Heart left ventricle (tissue), 16 donors: ENCODE data around the gene MTX3. TPM values are rescaled to one million over a fixed set of nuclear protein-coding genes. Genes with fewer than 3 reads are reported as not detected.

ENCODE experiments used
- ATAC-seq, 4 donors: fragments of 200-7000 bp; cut with Tn5 transposase; one replicate each; pipeline ENCODE4 v1.9.1; 2020 to 2022; ENCODE audit warnings: moderate library complexity in 4 of 4, mild to moderate bottlenecking in 3 of 4, moderate number of reproducible peaks in 1 of 4
- DNase-seq, 5 donors: peaks; one replicate each; pipeline ENCODE4 v3.0.0-alpha.2; 2020
- H3K27ac ChIP-seq, 12 donors: fragments of 200-600 bp; sonication (generic) in 4 of 12; one replicate each; pipeline versions ENCODE4 v1.5.0 to v1.8.0; 2016 to 2022; ENCODE audit warnings: mild to moderate bottlenecking in 2 of 12
- H3K27me3 ChIP-seq, 9 donors: fragments of 200-600 bp; sonication (generic) in 2 of 9; one replicate each; pipeline versions ENCODE4 v1.5.1 to v1.8.0; 2016 to 2022; ENCODE audit warnings: mild to moderate bottlenecking in 3 of 9
- H3K36me3 ChIP-seq, 9 donors: fragments of 200-600 bp; sonication (generic) in 2 of 9; one replicate each; pipeline versions ENCODE4 v1.5.0 to v1.8.0; 2018 to 2022; ENCODE audit warnings: mild to moderate bottlenecking in 2 of 9
- H3K4me1 ChIP-seq, 12 donors: fragments of 200-600 bp; sonication (generic) in 4 of 12; one replicate each; pipeline versions ENCODE4 v1.5.0 to v1.8.0; 2016 to 2022; ENCODE audit warnings: mild to moderate bottlenecking in 3 of 12
- H3K4me3 ChIP-seq, 12 donors: fragments of 200-600 bp; sonication (generic) in 4 of 12; one replicate each; pipeline versions ENCODE4 v1.5.0 to v1.8.0; 2017 to 2022; ENCODE audit warnings: mild to moderate bottlenecking in 9 of 12, moderate library complexity in 4 of 12
- H3K9me3 ChIP-seq, 12 donors: fragments of 200-600 bp; sonication (generic) in 4 of 12; one replicate each; pipeline versions ENCODE4 v1.5.0 to v1.8.0; 2016 to 2022; ENCODE audit warnings: mild to moderate bottlenecking in 1 of 12
- CTCF ChIP-seq, 12 donors: fragments of 200-600 bp; sonication (generic) in 4 of 12; IDR thresholded peaks; one replicate each; pipeline versions ENCODE4 v1.5.0 to v1.8.0; 2018 to 2022; ENCODE audit warnings: antibody characterized with exemption in 12 of 12, mild to moderate bottlenecking in 5 of 12
- POLR2A ChIP-seq, 2 donors: fragments of 450-650 bp; IDR thresholded peaks; one replicate each; pipeline ENCODE4 v1.6.1; 2017; ENCODE audit warnings: antibody characterized with exemption in 2 of 2, mild to moderate bottlenecking in 2 of 2, moderate library complexity in 2 of 2
- WGBS, 4 donors: extraction: QIAGEN DNeasy Blood & Tissue Kit in 2 of 4; methylation state at CpG; one replicate each; pipeline versions ENCODE4 v1.1.5 to v1.1.7; 2013 to 2018; 5-methylcytosine and 5-hydroxymethylcytosine counted together
- intact Hi-C, 10 donors: fragments of 100-400 bp; cut with DNase I; formaldehyde crosslinking; loops; one replicate each; pipeline versions ENCODE4 v1.11.1 to v1.14.2; 2022
- polyA plus RNA-seq, 2 donors: library from polyadenylated mRNA; stranded (reverse); fragments of 200-250 nt; gene quantifications; one replicate each; pipeline ENCODE4 v1.2.3, GENCODE V29; 2013
- total RNA-seq, 9 donors: library from RNA; depleted of rRNA in 2 of 9; stranded (reverse); fragments of >200 nt in 2 of 9; fragmentation: NEBNext Ultra II Directional in 3 of 9; extraction: Animal tissue kit (Norgen Biotek cat#: 25700) in 3 of 9; gene quantifications; one replicate each; pipeline versions ENCODE4 v1.1.0 to v1.2.4, GENCODE V29; 2016 to 2023
- donor health status: ischemic (EF 13 %, LVEDD 7.1; RV severe dilation, severe dysfunction).
- donor health status: healthy with polysubstance abuse.
- donor health status: DM: no; HTN: yes; CAD: no.
- donor health status: DM: no; HTN: no; CAD: no.
- donor health status: ischemic (EF 25% LVEDD 6.9; RV normal size, moderate dysfunction).
- donor health status: ischemic (EF 25% LVEDD 5.7; RV mildly dilated, moderate dysfunction).
- donor health status: healthy.
- donor health status: DM: yes; HTN: yes; CAD: no.
- donor health status: ischemic (EF 35%, LVEDD 5.7; RV mildly dilated, moderate dysfunction).
- donor health status: nonischemic (EF 11% LVEDD 7.7; RV severe dilation, severe dysfunction).
- donor health status: DM: yes; HTN: yes; CAD: no.
- donor health status: PGD.
- donor health status: ischemic (EF 29% LVEDD 5.4; RV normal size, mild dysfunction).
- donor health status: nonischemic (EF 23%, LVEDD 6.1; RV moderate dilation, normal function).

The MTX3 gene
- total and polyA plus RNA-seq, 11 donors = 4.2 to 14.4 (median 11.8) TPM

DNA sequence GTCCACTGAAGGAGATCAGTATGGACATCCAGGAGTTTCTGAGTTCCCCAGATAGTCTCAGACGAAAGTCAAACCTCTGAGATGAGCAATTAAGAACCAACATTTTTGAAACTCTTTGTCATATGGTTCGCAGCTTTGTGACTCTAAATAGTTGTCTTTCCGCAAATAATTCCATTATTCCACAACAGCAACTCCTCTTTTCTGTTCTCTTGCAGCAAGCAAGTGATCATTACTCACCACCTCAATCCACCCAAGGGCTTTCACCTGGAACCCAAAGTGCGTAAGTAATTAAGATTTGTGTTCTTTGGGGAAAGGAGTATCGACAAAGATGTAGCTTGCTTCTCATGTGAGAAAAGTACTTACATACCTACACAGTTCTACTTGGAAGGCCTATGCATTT is 15.6 kb downstream of the MTX3 start:
- Histone ChIP-seq H3K27ac (peak overlapping the region in 3 of 12 donors; percentile 40 to 57 (median 53)), H3K4me1 (peaks cover 0 to 12% (median 0%) of the 10 kb centered on the region in 12 donors), H3K27me3 (no peaks in the 10 kb centered on the region), H3K4me3 (no peak overlapping the region), H3K9me3 (no peaks in the 10 kb centered on the region), H3K36me3 (peaks cover 0 to 48% (median 35%) of the 10 kb centered on the region in 9 donors)
- DNase-seq (no peak), ATAC-seq (no peak)
- WGBS, 4 donors = 97 to 99% (median 98%) methylated on average over 5 of the region's 5 CpGs
- TF ChIP-seq CTCF (IDR thresholded peaks at IDR 0.05) (no peak), POLR2A (IDR thresholded peaks at IDR 0.05) (no peak)
- intact Hi-C loops = loop anchor here in 1 of 10 donors (10.0 kb wide), 1 partner anchor 101 kb away; no protein-coding TSS in a partner anchor

DNA sequence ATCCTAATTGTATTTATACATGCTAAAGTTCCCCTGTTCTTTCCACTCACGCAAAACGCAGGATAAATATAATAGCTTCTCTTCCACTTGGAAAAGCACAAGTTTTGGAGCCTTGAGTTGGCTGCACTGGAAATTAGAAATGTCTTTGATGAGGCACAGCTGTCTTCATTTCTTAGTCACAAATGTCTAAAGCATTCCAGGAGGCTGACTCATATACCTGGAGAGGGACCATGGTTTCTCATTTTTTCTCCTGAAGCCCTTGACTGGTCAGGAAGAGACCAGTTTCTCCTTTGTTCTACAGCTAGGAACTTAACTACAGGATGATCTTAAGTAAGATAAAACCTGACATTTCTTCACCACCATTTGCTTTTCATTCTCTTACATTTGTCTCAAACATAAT is 16.2 kb downstream of the MTX3 start:
- Histone ChIP-seq H3K36me3 (peaks cover 0 to 44% (median 30%) of the 10 kb centered on the region in 9 donors), H3K4me1 (peaks cover 0 to 12% (median 0%) of the 10 kb centered on the region in 12 donors), H3K9me3 (no peaks in the 10 kb centered on the region), H3K27me3 (no peaks in the 10 kb centered on the region), H3K4me3 (no peak overlapping the region), H3K27ac (peak overlapping the region in 3 of 12 donors; percentile 40 to 57 (median 53))
- peak; percentile 38 to 78 (median 60) for ATAC-seq
- TF ChIP-seq CTCF (IDR thresholded peaks at IDR 0.05) = no peak
- no peak for TF ChIP-seq POLR2A (IDR thresholded peaks at IDR 0.05)
- no peak for DNase-seq
- intact Hi-C loops = loop anchor here in 2 of 10 donors (5.0 to 10.0 kb wide), 2 partner anchors 98 to 100 kb away; no protein-coding TSS in a partner anchor
- 69 to 82% (median 80%) methylated on average over 2 of the region's 2 CpGs for WGBS, 4 donors

DNA sequence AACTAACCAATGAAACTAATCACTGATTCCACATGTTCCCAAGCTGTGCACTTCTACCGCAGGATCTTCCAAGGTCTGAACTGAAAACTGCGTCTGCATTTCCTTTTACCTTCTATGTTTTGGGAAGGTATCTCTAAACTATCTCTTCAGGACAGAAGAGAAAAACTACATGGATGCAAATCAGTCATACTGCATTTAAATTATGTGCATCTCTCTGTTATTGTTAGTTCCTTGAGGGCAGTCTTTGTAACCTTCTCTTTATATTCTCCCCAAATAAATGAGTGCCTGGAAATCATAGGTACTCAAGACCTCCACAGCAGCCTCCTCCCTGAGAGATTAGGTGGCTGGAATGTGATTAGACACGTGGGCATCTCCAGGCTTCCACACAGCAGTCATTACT is 17.1 kb downstream of the MTX3 start:
- peaks cover 0 to 12% (median 0%) of the 10 kb centered on the region in 12 donors for H3K4me1 ChIP-seq
- TF ChIP-seq CTCF (IDR thresholded peaks at IDR 0.05) (no peak), POLR2A (IDR thresholded peaks at IDR 0.05) (no peak)
- DNase-seq = no peak
- peaks cover 0 to 36% (median 25%) of the 10 kb centered on the region in 9 donors for H3K36me3 ChIP-seq
- ATAC-seq = no peak
- WGBS, 4 donors = 74 to 78% (median 77%) methylated on average over 3 of the region's 3 CpGs
- peak overlapping the region in 1 of 12 donors; percentile 12 for H3K27ac ChIP-seq
- no peak overlapping the region for H3K4me3 ChIP-seq
- no peaks in the 10 kb centered on the region for H3K27me3 ChIP-seq
- H3K9me3 ChIP-seq = no peaks in the 10 kb centered on the region
- intact Hi-C loops = loop anchor here in 2 of 10 donors (5.0 to 10.0 kb wide), 2 partner anchors 97 to 99 kb away; no protein-coding TSS in a partner anchor

- H3K36me3 ChIP-seq = peaks cover 0 to 32% (median 20%) of the 10 kb centered on the region in 9 donors
- H3K4me1 ChIP-seq = peaks cover 0 to 12% (median 0%) of the 10 kb centered on the region in 12 donors
- no peak overlapping the region for H3K27ac ChIP-seq
- no peak overlapping the region for H3K4me3 ChIP-seq
- no peaks in the 10 kb centered on the region for H3K27me3 ChIP-seq
- TF ChIP-seq POLR2A (IDR thresholded peaks at IDR 0.05) = no peak
- TF ChIP-seq CTCF (IDR thresholded peaks at IDR 0.05) = no peak
- 79 to 82% (median 81%) methylated on average over 3 of the region's 3 CpGs for WGBS, 4 donors
- DNase-seq (no peak), ATAC-seq (no peak)
- intact Hi-C loops = loop anchor here in 2 of 10 donors (5.0 to 10.0 kb wide), 2 partner anchors 96 to 99 kb away; no protein-coding TSS in a partner anchor
- no peaks in the 10 kb centered on the region for H3K9me3 ChIP-seq
Observed at GRCh38 chr5:79973511-79973910, 17.6 kb downstream of the MTX3 start.
